Tibial artery (tissue), 4 donors: Measurements from ENCODE around the gene TTF1.

Source experiments
- DNase-seq, 2 donors: peaks; one replicate each; pipeline ENCODE4 v3.0.0-alpha.2; 2019
- H3K27ac ChIP-seq, 2 donors: fragments of 200-600 bp; sonication (generic) in 1 of 2; 1 replicate in 1 of 2; 2 replicates in 1 of 2; pipeline ENCODE4 v1.5.1; 2018 to 2019; ENCODE audit warnings: mild to moderate bottlenecking in 1 of 2
- H3K27me3 ChIP-seq, 2 donors: fragments of 200-600 bp; sonication (generic) in 1 of 2; one replicate each; pipeline versions ENCODE4 v1.5.1 to v1.6.0; 2016 to 2019
- H3K36me3 ChIP-seq, 3 donors: fragments of 200-600 bp; sonication (generic) in 2 of 3; one replicate each; pipeline ENCODE4 v1.5.1; 2016 to 2019; ENCODE audit warnings: mild to moderate bottlenecking in 2 of 3
- H3K4me1 ChIP-seq, 4 donors: fragments of 200-600 bp; sonication (generic) in 2 of 4; 1 replicate in 3 of 4; 2 replicates in 1 of 4; pipeline ENCODE4 v1.5.1; 2016 to 2019
- H3K4me3 ChIP-seq, 2 donors: fragments of 200-600 bp; sonication (generic) in 1 of 2; 1 replicate in 1 of 2; 2 replicates in 1 of 2; pipeline ENCODE4 v1.5.1; 2018 to 2019; ENCODE audit warnings: mild to moderate bottlenecking in 2 of 2
- H3K9me3 ChIP-seq, 3 donors: fragments of 200-600 bp; sonication (generic) in 1 of 3; one replicate each; pipeline ENCODE4 v1.5.1; 2016 to 2019
- CTCF ChIP-seq, 2 experiments: fragments of 200-600 bp in 1 of 2; fragments of 450-650 bp in 1 of 2; IDR thresholded peaks; one replicate each; pipeline ENCODE4 v1.5.1; 2017 to 2019; ENCODE audit warnings: antibody characterized with exemption in 2 of 2, mild to moderate bottlenecking in 1 of 2, moderate library complexity in 1 of 2
- intact Hi-C: fragments of 100-400 bp; cut with DNase I; formaldehyde crosslinking; loops from one replicate; pipeline ENCODE4 v1.15.0; 2023; ENCODE audit warnings: low total_unique reads

Gene TTF1

GRCh38 chr9:132406554-132407122 lies at the start of gene TTF1:
Gene TTF1, minus strand, starts transcription at chr9:132406840. Its CDS starts 4,019 bp downstream, at chr9:132402821.
- Histone ChIP-seq H3K36me3 (peaks cover 0 to 18% (median 6%) of the 10 kb centered on the region in 3 donors), H3K27me3 (peaks cover 5 to 22% of the 10 kb centered on the region in 2 donors), H3K4me3 (peak within 1 kb of the TSS; percentile 73 to 78), H3K9me3 (no peaks in the 10 kb centered on the region), H3K27ac (peak within 1 kb of the TSS; percentile 26 to 44), H3K4me1 (peaks cover 0 to 38% (median 27%) of the 10 kb centered on the region in 4 donors)
- peak; percentile 85 to 92 for DNase-seq
- TF ChIP-seq CTCF (IDR thresholded peaks at IDR 0.05), result no peak
- intact Hi-C loops, result no loop called here

GRCh38 chr9:132456241-132456640 lies 49.6 kb upstream of the TTF1 start:
- Histone ChIP-seq H3K4me1 (no peaks in the 10 kb centered on the region), H3K4me3 (no peak overlapping the region), H3K9me3 (peaks cover 0 to 6% (median 0%) of the 10 kb centered on the region in 3 donors), H3K36me3 (no peaks in the 10 kb centered on the region), H3K27me3 (peaks cover 0 to 62% of the 10 kb centered on the region in 2 donors), H3K27ac (no peak overlapping the region)
- intact Hi-C loops, result no loop called here
- DNase-seq, result no peak
- TF ChIP-seq CTCF (IDR thresholded peaks at IDR 0.05), result no peak

DNA sequence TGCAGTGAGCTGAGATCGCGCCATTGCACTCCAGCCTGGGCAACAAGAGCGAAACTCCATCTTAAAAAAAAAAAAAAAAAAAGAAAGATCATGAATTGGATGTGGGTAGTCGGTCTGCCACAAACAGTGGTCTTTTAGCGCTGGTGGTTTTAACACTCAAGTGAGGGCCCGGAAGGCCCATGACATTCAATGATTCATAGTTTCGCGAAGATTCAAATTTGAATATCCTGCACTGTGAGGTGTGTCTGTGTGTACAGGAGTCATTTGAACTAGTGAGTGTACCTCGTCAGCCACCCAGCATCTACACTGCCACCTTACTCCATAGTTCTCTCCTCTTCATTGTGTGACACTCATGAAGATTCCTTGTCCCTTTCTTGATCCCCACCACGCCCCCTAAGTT lies 44.6 kb upstream of the TTF1 start:
- Histone ChIP-seq H3K27ac (no peak overlapping the region), H3K4me3 (no peak overlapping the region), H3K9me3 (no peaks in the 10 kb centered on the region), H3K27me3 (peaks cover 0 to 27% of the 10 kb centered on the region in 2 donors), H3K4me1 (no peaks in the 10 kb centered on the region), H3K36me3 (no peaks in the 10 kb centered on the region)
- no peak for DNase-seq
- intact Hi-C loops, result no loop called here
- no peak for TF ChIP-seq CTCF (IDR thresholded peaks at IDR 0.05)

DNA sequence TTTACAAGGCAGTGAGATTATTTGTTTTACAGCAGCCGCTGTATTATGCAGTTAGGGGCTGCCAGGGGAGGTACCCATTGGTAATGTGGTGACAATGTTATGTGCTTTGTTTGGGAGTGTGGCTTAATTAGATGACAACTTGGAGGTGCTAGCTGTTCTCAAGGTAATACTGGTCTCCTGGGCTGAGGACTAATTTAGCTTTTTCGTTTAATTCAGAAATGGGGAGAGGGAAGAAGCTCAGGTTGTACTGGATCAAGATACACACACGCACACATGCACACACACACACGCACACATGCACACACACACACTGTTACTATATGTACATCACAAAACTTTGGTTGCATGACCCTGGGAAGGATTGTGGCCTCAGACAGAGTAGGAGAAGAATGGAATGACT lies 41.3 kb upstream of the TTF1 start:
- intact Hi-C loops, result no loop called here

GRCh38 chr9:132447346-132447745 lies 40.7 kb upstream of the TTF1 start:
- H3K27me3 ChIP-seq, result peaks cover 0 to 41% of the 10 kb centered on the region in 2 donors
- no peak for DNase-seq
- no peaks in the 10 kb centered on the region for H3K36me3 ChIP-seq
- H3K27ac ChIP-seq, result no peak overlapping the region
- intact Hi-C loops, result no loop called here
- no peak overlapping the region for H3K4me3 ChIP-seq
- TF ChIP-seq CTCF (IDR thresholded peaks at IDR 0.05), result no peak
- no peaks in the 10 kb centered on the region for H3K4me1 ChIP-seq
- no peaks in the 10 kb centered on the region for H3K9me3 ChIP-seq

More for the DNA sequence above, 41.3 kb upstream of the TTF1 start:
- no peak for TF ChIP-seq CTCF (IDR thresholded peaks at IDR 0.05)
- Histone ChIP-seq H3K27me3 (peaks cover 0 to 41% of the 10 kb centered on the region in 2 donors), H3K9me3 (no peaks in the 10 kb centered on the region), H3K36me3 (no peaks in the 10 kb centered on the region), H3K4me3 (no peak overlapping the region), H3K4me1 (no peaks in the 10 kb centered on the region), H3K27ac (no peak overlapping the region)
- no peak for DNase-seq
